GM12873 (cell line): ENCODE measurements around the gene PRKCZ.

Experiments
- CTCF ChIP-seq: IDR thresholded peaks from 2 replicates; pipeline ENCODE4 v1.5.1; 2012; ENCODE audit warnings: low read depth, mild to moderate bottlenecking, moderate library complexity, low read length, control low read depth; ENCODE audit not compliant: insufficient read depth; ENCODE audit errors: missing control alignments

Gene PRKCZ

GRCh38 chr1:2047749-2048729, 2.2 kb upstream of the PRKCZ start:
- TF ChIP-seq CTCF = no peak

DNA sequence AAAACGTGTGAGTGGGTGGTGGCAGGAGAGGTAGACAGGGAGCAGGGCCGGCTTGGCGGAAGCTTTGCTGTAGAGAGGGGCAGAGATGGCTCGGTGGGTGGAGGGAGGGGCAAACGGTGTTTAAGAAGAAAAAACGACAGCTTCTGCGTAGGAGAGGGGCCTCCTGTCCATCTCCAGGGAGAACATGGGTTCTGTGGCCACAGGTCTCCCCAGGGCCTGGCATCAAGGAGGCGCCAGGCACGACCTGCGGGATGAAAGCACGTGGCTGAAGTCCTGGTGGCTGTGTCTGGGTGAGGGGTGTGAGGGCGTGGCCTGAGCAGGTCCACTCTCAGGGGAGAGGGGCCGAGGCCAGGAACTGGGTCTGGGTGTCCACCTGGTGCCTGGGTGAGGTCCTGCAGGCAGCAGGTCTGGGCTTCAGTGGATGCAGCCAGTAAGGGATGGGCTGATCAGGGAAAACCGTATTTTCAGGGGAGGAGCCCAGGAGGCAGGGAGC, 940 bp upstream of the PRKCZ start:
- peak; percentile 11 for TF ChIP-seq CTCF

GRCh38 chr1:2050461-2050792, 216 bp downstream of the PRKCZ start:
- no peak for TF ChIP-seq CTCF

DNA sequence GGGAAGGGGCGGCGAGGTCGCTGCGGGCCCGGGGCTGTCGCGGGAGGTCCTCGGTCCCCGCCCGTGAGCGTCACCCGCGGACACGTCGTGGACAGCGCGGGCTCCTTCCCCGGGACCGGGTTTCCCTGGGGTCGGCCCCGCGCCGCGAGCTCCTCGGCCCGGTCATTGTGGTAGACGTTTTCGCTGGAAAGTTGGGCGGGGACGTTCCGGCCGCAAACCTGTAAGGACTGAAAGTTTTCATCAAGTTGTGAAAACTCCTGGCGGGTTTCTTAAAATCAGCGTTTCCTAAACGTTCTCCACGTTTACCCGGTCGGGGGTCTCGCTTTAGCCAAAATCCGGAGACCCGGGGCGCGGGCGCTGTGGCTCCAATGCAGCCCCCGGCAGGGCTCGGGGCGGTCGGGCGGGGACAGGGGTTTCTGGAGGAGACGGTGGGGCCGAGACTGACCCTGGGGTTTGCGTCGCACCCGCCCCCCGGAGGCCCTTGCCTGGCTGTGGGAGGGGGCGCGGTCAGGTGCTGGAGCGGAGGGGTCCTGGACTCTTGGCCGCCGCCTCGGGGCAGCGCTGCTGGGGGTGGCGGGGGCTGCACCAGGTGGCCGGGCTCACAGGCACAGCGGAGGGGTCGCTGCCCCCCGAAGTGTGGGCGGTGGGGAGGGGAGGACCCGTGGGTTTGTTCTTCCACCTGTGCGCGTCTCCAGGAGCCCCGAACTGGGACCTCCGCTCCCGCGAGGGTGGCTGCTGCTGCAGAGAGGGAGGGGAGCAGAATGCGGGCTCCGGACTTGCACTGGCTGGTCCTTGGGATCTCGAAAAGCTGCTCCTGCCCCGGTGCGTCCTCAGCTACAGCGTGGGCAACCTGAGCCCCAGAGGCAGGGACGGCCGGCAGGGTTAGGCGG, 827 bp downstream of the PRKCZ start:
- no peak for TF ChIP-seq CTCF

DNA sequence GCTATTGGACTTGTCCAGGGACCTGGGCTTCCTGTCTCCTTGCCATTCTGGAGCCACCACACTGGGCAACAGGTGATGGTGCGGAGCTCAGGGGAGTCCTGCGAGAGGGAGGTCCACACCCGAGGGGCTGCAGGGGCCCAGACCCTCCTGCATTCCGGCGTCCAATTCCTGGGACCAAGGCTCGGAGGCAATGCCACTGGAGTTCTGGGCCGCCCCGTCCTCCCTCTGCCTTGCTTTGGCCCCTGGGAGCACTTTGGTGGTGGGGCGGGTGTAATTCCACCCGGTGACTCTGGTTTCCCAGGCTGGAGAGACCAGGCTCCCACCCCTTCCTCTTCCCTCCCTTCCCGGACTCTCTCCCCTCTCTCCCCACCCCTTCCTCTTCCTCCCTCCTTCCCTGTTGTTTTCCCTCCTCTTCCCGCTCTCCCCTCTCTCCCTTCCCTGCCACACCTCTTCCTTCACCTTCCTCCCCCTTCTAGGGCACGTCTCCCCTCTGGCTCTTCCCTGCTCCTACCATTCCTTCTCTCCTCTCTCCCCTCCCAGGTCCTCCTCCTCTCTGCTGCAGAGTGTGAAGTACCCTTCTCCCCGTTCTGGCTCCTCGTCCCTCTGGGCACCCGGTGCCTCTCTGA, 2.0 kb downstream of the PRKCZ start:
- no peak for TF ChIP-seq CTCF

DNA sequence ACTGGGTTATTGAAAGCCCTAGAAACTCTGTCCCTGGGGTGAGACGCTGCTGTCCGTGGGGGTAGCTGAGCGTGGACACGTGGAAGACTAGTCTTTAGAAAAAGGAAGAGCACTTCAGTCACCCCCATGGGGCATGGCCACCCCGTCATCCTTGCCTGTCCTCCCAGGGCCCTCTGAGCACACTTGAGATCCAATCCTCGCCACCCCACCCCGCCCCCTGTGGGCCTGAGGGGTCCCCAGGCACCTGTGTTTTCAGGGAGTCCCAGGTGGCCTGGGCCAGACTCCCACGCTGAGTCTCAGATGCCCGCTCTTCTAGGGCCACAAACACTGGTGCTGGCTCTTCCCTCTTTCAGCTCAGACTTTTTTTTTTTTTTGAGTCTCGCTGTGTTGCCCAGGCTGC, 2.5 kb downstream of the PRKCZ start:
- no peak for TF ChIP-seq CTCF

- TF ChIP-seq CTCF = no peak
Observed at GRCh38 chr1:2053217-2053616, 3.0 kb downstream of the PRKCZ start.
